Measurements from ENCODE around the gene PI16. TPM values are rescaled to one million over a fixed set of nuclear protein-coding genes. Genes with fewer than 3 reads are reported as not detected.

PI16 gene
- total and polyA plus RNA-seq, 2 donors (not counting 3 experiments of a cell fraction or from before 2014, with no cell fraction given), result 0.14 TPM; not detected in 1

GRCh38 chr6:36944650-36945049 is 9.9 kb upstream of the PI16 start:
- CTCF ChIA-PET, result no interaction called here
- no peak overlapping the region for H3K4me3 ChIP-seq (replicated peaks in 1 of 3; ENCODE audit: insufficient read depth in 1 of 3, low read depth in 1 of 3, low read length in 3 of 3)
- no peaks in the 10 kb centered on the region for H4K20me1 ChIP-seq (replicated peaks; ENCODE audit: control insufficient read depth, extremely low read depth, insufficient read depth, low read length)
- H3K4me2 ChIP-seq (ENCODE audit: insufficient read depth, low read length), result no peak overlapping the region
- no TSS peak for BruUV-seq (replicated peaks)
- H3K79me2 ChIP-seq (ENCODE audit: control insufficient read depth, insufficient read depth, low read length), result no peaks in the 10 kb centered on the region
- intact Hi-C loops (cut with micrococcal nuclease), result loop anchor here (1.0 kb wide), 1 partner anchor 34 kb away; no protein-coding TSS in a partner anchor
- dilution Hi-C loops (cut with MboI; ENCODE audit: extremely low pct_ligation_motif_present, low sequenced_read_pairs), result no loop called here
- TF ChIP-seq JUN (IDR thresholded peaks at IDR 0.05; ENCODE audit: borderline replicate concordance, insufficient read depth, insufficient read length, low read depth), result no peak
- TF ChIP-seq MAX (IDR thresholded peaks at IDR 0.05; ENCODE audit: insufficient read depth, insufficient read length), result no peak
- FAIRE-seq (no peak), DNase-seq (ENCODE audit: low read depth, low spot score) (no peak)
- H3K4me1 ChIP-seq (ENCODE audit: control insufficient read depth, extremely low read depth, insufficient read depth, low read length), result peaks cover 6% of the 10 kb centered on the region
- POLR2A ChIA-PET, result no interaction called here
- H2AFZ ChIP-seq (ENCODE audit: low read depth, low read length), result no peak overlapping the region
- H3K9me1 ChIP-seq (replicated peaks; ENCODE audit: control insufficient read depth, extremely low read depth, insufficient read depth, low read length), result no peaks in the 10 kb centered on the region
- peaks cover 0 to 3% of the 10 kb centered on the region in 2 experiments for H3K27me3 ChIP-seq (ENCODE audit: control insufficient read depth in 2 of 2, insufficient read depth in 2 of 2, low read length in 2 of 2)
- no peaks in the 10 kb centered on the region for H3K9me3 ChIP-seq (replicated peaks; ENCODE audit: control insufficient read depth, insufficient read depth, low read length)
- no peaks in the 10 kb centered on the region for H3K36me3 ChIP-seq (ENCODE audit: control insufficient read depth in 2 of 2, extremely low read depth in 1 of 2, insufficient read depth in 2 of 2, low read length in 2 of 2)
- H3K27ac ChIP-seq (ENCODE audit: insufficient read depth, low read depth, low read length), result no peak overlapping the region
- no peak overlapping the region for H3K9ac ChIP-seq (replicated peaks; ENCODE audit: extremely low read depth, insufficient read depth, low read length)

GRCh38 chr6:36945301-36945700 is 9.2 kb upstream of the PI16 start:
- TF ChIP-seq MAX (IDR thresholded peaks at IDR 0.05; ENCODE audit: insufficient read depth, insufficient read length) (no peak), FOS (IDR thresholded peaks at IDR 0.05; ENCODE audit: borderline replicate concordance, insufficient read depth, low read length) (no peak), EZH2 (IDR thresholded peaks at IDR 0.05; ENCODE audit: borderline replicate concordance, low read depth, low read length, severe bottlenecking) (no peak), JUN (IDR thresholded peaks at IDR 0.05; ENCODE audit: borderline replicate concordance, insufficient read depth, insufficient read length, low read depth) (no peak), MYC (IDR thresholded peaks at IDR 0.05; ENCODE audit: low read depth, low read length) (no peak), GATA2 (IDR thresholded peaks at IDR 0.05; ENCODE audit: insufficient read depth, insufficient read length, low read depth, low read length) (no peak), CTCF (IDR thresholded peaks at IDR 0.05; ENCODE audit: extremely low read depth in 1 of 2, insufficient read depth in 1 of 2, low read depth in 1 of 2, low read length in 2 of 2) (no peak), POLR2AphosphoS5 (IDR thresholded peaks at IDR 0.05; ENCODE audit: insufficient read depth, low read depth, low read length) (no peak), POLR2A (IDR thresholded peaks at IDR 0.05; ENCODE audit: low read depth, low read length) (no peak)
- no peak overlapping the region for H3K9ac ChIP-seq (replicated peaks; ENCODE audit: extremely low read depth, insufficient read depth, low read length)
- FAIRE-seq, result no peak
- dilution Hi-C loops (cut with MboI; ENCODE audit: extremely low pct_ligation_motif_present, low sequenced_read_pairs), result no loop called here
- H3K9me1 ChIP-seq (replicated peaks; ENCODE audit: control insufficient read depth, extremely low read depth, insufficient read depth, low read length), result no peaks in the 10 kb centered on the region
- ChIA-PET CTCF (no interaction called here), POLR2A (no interaction called here)
- peaks cover 0 to under 1% of the 10 kb centered on the region in 2 experiments for H3K27me3 ChIP-seq (ENCODE audit: control insufficient read depth in 2 of 2, insufficient read depth in 2 of 2, low read length in 2 of 2)
- no peak overlapping the region for H2AFZ ChIP-seq (ENCODE audit: low read depth, low read length)
- H3K9me3 ChIP-seq (replicated peaks; ENCODE audit: control insufficient read depth, insufficient read depth, low read length), result no peaks in the 10 kb centered on the region
- H4K20me1 ChIP-seq (replicated peaks; ENCODE audit: control insufficient read depth, extremely low read depth, insufficient read depth, low read length), result no peaks in the 10 kb centered on the region
- peaks cover 12% of the 10 kb centered on the region for H3K4me1 ChIP-seq (ENCODE audit: control insufficient read depth, extremely low read depth, insufficient read depth, low read length)
- intact Hi-C loops (cut with micrococcal nuclease), result loop anchor here (1.0 kb wide), 1 partner anchor 35 kb away; no protein-coding TSS in a partner anchor
- H3K4me2 ChIP-seq (ENCODE audit: insufficient read depth, low read length), result no peak overlapping the region
- no peak overlapping the region for H3K4me3 ChIP-seq (replicated peaks in 1 of 3; ENCODE audit: insufficient read depth in 1 of 3, low read depth in 1 of 3, low read length in 3 of 3)
- H3K79me2 ChIP-seq (ENCODE audit: control insufficient read depth, insufficient read depth, low read length), result no peaks in the 10 kb centered on the region
- H3K36me3 ChIP-seq (ENCODE audit: control insufficient read depth in 2 of 2, extremely low read depth in 1 of 2, insufficient read depth in 2 of 2, low read length in 2 of 2), result no peaks in the 10 kb centered on the region
- no peak overlapping the region for H3K27ac ChIP-seq (ENCODE audit: insufficient read depth, low read depth, low read length)
- no TSS peak for BruUV-seq (replicated peaks)
- no peak for DNase-seq (ENCODE audit: low read depth, low spot score)
